Activated CD4-positive, alpha-beta T cell treated with anti-CD3 and anti-CD28 coated beads, Interleukin-2, Interleukin-4, amounts not matched to agents 100 ng/mL and 50 ng/mL, durations not matched to agents 16 hours and 8 hours (primary cell): ENCODE data around the gene ADORA2A.

Experiments
- DNase-seq: peaks from one replicate; pipeline ENCODE4 v3.0.0-alpha.2; 2020; ENCODE audit warnings: low spot score

The ADORA2A gene

DNA sequence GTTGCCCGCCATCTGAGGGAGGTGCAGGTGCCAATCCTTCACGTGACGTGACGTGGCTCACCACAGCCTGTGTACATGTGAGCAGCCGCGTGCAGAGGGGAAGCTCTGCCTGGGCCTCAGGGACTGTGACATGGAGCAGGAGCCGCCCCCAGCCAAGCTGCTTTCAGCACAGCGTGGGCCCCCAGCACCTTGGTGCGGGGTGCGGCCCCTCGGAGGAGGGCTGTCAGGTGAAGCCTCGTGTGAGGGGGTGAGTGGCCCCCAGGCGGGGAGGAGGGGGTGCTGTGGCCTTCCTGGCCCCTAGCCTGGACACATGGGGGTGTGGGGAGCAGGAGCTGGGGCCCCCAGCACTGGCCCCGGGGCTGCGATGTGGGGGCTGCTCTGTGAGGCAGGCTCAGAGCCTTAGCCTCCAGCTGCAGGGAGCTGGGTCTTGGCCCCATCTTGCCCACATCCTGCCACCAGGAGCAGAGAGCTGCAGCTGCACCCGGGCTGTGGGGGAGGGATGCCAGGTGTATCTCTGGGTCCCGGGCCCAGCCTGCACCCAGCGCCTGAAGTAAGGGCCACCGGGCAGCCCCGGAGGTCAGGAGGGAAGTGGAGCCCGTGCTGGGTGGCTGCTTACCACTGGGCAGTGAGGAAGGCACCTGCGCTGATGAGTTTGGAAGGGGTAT is at the start of gene ADORA2A:
TSS of gene ADORA2A (plus strand) at position 100 of the 665 bp plus-strand sequence. CDS start 5,806 bp downstream, outside the sequence.
- peak; percentile 81 for DNase-seq

DNA sequence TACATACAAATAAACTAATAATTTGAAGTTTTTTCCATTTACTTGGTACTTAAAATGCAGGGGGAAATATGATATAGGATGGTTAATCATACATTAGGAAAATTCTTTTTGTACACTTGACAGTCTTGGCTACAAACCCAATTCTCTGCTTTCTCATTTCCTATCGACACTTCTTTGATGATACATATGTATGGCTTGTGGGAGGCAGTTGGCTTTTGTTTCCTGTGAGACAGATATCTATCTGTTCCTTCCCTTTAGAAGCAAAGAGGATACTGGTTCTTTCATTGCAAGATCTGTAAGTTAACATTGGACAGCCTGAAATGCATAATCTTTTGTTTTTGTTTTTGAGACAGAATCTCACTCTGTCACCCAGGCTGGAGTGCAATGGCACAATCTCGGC is 47.9 kb upstream of the ADORA2A start:
- peak; percentile 27 for DNase-seq

DNA sequence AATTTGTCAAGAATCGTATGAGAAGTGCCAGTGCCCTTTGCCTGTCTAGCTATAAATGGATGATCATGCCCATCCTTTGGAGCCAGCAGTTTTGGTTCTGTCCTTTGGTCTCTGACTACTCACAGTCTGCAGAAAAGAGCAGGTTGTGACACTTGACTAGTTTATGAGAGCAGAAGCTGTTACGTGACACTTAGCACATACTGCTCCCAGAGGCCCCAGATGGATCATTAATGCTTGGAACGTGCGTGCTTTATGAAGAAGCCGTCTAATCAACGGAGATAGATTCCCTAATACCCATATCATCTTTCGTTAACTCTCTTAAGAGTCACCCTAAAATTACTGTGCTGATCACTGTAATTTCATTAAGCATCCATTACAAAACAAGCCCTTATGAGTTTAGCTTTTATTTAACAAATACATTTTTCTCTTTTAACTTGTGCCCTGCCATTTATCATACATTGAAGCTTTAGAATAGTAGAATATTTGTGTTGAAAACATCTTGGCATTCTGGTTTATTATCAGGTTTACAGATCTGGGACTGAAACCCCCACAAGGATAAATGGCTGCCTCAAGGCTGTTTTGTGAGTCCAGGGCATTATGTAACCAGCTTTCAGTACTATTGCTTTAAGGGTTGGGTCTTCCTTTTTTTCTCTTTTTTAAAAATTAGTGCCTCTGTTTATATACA is 47.0 kb upstream of the ADORA2A start:
- DNase-seq, result no peak

DNA sequence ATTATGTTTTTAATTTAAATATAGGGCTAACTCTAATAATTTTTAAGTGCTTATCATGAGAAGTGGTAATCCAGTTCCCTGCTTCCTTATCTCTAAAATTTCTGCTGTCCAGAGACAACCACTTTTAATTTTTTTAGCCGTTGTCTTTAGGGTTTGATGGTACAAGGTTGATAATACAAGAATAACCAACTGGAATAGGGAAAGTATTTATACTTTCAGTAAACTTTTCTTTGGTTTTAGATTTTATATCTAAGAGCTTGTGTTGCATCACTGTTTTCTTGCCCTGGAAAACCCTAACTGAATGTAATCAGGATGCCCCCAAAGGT is 46.5 kb upstream of the ADORA2A start:
- DNase-seq, result no peak

DNA sequence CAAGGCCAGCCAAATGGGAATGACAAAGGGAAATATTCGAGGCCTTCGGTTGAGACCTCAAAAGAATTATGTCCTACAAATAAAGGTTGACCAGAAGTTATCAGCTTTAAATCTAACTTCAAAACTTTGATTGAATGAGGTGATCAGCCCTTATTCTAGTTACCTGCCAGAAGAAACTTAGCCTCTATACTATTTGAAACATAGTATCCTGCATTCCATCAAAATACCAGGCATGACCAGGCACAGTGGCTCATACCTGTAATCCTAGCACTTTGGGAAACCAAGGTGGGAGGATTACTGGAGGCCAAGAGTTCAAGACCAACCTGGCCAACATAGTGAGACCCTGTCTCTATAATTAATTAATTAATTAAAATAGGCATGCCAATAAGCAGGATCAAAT is 44.3 kb upstream of the ADORA2A start:
- no peak for DNase-seq

DNA sequence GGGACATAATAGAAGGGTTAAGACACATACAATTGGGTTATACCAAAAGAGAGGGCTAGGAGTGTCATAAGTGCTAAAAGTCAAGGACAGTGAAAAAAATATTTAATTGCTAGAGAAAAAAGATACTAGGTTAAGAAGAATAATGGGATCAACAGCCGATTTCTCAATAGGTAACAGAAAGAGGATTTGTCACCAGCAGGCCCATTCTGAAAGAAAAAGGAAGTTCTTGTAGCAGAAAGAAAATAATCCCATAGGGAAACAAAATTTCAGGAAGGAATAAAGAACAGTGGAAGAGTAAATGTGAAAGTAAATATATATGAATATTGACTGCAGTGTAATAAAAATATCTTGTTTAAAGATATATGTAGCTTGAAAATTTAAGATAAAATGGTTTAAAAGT is 43.3 kb upstream of the ADORA2A start:
- DNase-seq, result no peak

DNA sequence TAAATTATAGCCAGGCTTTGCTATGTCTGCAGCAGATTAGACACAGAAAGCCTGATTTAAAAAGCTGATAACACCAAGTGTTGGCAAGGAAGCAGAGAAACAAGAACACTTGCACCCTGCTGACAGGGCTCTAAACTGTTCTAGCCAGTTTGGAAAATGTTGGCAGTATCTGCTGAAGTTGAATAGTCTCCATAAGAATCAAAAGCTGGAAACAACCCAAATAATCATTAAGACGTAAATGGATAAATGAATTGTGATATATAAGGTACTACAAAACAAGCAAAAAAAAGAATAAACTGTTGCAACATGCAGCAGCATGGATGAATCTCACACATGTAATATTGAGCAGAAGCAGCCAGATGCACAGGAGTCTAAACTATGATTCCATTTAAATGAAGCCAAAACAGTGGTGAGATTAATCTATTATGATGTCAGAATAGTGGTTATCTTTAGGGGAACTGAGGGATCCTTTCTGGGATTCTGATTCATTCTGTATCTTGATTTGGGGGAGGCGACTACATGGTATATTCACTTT is 40.4 kb upstream of the ADORA2A start:
- DNase-seq, result no peak

DNA sequence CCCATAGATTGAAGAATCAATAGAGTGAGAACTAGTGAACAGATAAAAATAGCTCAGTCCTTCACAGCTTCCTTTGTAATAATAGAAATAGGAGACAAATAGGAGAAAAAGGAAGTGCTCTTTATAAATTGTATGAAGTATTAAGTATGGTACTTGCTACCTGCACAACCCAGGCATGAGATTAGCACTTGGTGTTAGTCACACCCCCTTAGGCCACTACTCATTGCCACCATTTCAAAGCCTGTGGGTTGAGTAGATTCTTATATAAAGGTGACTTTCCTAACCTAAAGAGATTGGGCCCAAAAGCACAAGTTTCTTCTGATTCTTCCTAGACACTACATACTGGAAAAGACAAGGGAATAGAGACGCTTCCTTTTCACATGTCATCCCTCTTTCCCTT is 37.7 kb upstream of the ADORA2A start:
- DNase-seq, result no peak

DNA sequence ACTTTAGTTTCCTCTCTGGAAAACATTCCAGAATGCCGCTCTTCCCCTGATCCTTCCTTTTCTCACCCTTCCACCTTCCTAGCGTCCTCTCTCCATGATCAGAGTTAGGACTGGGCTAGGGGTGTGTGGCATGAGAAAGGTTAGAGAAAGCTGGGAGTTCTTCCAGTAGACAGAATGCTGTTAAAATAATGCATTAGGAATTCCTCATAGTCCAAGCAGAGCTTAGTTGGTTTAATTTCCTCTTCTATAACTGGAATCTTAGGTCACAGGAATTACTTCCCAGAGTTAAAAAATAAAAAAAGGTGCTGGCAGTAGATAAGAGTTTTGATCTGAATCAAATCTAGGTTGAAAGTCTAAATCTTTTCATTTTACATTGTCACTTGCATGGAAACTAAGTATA is 37.2 kb upstream of the ADORA2A start:
- DNase-seq, result no peak

DNA sequence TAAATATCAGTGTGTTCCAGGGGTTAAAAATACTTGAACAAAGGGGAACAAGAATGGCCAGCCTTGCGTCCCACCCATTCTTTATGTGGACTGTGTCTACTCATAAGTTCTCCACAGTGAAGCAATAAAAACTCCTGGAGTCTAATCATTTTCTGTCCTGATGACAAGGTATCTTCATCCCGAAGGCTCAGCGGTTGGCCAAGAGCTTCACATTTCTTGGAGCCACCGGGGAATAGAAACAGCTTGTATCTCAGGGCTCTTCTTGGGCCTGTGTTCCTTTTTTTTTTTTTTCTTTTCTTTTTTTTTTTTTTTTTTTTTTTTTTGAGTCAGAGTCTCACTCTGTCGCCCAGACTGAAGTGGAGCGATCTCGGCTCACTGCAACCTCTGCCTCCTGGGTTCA is 36.8 kb upstream of the ADORA2A start:
- DNase-seq, result no peak

DNA sequence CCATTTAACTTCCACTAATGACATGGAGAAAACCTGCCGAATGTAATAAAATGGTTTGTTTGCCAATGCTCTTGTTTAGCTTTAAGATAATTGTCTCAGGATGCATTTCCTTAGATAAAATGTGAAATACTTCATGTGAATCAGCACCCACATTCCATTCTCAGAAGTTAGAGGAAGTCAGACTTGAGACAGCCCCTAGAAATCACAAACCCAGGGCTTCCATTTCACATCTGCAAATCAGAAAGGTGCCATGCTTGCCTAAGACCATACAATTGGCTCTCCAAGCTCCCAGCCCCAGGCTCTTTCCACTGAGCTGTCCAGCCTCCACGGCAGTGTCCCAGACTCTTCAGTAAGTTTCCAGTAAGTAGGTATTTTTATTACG is 35.6 kb upstream of the ADORA2A start:
- no peak for DNase-seq

DNA sequence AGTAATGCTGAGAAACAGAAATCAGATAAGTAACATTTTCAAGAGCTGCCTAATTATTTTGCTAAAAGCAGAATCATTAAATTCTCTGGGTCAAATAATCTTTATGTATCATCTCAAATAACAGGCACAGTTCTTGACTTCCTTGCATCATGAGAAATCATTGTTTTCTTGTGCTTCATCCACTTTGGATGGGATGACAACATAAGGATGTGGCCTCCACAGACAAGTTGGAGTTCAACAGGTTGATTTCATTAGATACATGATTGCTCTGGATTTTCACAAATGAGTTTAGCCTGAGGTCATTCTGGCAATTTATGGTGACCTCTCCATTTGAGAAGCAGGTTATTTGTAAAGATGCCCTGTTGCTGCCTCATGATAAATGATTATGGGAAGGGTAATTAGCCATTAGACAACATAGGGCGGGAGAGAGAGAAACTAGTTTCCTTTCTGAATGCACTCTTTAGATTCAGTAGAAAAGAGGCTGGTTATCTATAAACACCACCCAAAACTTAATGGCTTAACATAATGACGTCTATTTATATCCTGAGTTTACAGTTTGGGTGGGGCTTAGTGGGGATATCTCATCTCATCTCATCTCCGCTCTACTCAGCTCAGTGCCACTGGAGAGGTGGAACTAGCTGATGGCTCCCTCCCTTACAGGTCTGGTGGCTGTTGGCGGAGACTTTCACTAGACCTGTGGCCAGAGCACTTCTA is 35.0 kb upstream of the ADORA2A start:
- no peak for DNase-seq

DNA sequence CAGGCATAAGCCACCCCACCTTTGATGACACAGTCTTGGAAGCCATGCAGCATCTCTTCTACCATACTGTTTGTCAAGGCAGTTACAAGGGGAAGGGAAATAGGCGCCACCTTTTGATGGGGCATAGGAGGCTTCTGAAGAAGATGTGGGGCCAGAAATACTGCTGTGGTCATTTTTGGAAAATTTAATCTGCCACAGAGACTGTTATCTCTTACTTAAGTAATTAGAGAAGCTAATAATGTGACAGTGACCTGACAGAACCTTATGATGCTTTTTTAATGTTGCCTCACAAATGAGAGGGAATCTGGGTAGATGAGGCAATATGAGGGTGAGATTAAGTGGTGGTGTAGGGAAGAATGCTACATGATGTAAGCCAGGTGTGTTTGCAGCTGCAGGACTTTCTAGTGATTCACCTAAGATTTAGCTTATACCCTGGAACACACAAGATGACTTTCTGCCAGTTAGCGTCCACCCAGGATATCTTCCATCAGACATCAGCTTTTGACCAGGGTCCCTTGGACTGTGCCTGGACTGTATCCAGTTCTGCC is 34.3 kb upstream of the ADORA2A start:
- no peak for DNase-seq

DNA sequence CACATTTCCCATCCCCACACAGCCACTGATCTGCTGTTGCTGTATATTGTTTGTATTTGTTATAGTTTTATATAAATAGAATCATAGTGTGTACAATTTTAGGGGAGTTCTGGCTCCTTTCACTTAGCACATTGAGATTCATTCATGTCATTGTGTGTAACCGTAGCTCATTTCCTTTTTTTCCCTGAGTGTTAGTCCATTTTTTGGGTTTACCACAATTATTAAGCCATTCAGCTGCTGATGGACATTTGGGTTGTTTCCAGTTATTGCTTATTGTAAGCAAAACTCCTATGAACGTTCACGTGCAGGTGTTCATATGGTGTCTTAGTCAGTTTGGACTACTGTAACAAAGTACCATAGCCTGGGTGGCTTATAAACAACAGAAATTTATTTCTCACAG is 33.6 kb upstream of the ADORA2A start:
- DNase-seq, result no peak

DNA sequence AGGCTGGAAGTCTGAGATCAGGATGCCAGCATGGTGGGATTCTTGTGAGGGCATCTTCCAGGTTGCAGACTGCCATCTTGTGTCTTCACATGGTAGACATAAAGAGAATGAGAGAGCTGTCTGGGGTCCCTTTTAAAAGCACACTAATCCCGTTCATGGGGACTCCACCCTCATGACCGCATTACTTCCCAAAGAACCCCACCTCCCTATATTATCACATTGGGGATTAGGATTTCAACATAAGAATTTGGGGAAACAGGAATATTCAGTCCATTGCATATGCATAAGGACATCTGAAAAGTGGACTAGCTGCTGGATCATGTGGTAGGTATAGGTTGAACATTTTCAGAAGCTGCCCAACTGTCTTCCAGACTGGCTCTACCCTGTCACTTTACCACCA is 33.1 kb upstream of the ADORA2A start:
- DNase-seq, result no peak

DNA sequence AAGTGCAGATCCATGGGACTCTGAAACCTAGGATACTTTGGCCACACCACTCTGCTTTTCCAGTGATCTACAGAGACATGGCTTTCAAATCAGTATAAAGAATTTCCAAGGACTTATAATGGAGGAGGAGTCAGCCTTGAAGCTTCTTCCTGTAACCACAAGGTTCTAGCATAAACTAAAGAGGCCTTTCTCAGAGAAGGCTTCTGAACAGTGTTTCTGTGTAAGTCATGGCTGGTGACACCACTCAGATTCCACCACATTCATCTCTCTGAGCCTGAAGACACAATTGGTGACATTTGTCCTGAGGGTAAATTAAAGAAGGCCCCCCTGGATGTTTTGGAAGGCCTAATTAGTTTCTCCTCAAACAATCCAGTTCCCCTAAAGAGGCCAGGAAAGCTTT is 29.0 kb upstream of the ADORA2A start:
- no peak for DNase-seq

DNA sequence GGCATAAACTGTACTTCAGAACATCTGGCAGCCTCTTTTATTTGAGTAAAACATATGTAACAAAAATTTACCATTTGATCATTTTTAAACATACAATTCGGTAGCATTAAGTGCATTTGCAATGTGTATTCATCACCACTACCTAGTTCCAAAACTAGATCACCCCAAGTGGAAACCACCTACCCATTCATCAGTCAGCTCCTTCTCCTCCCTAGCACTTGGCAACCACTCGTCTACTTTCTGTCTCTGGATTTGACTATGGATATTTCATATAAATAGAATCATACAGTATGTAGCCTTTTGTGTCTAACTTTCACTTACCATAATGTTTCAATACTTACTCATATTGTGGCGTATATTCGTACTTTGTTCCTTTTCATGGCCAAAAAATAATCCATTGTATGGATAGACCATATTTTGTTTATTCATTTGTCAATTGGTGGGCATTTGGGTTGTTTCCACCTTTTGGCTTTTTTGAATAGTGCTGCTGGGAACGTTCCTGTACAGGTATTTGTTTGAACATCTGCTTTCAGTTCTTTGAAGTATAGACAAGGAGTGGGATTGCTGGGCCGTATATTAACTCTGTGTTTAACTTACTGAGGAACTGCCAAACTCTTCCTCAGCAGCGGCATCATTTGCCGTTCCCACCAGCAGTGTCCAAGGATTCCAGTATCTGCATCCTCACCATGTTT is 27.2 kb upstream of the ADORA2A start:
- DNase-seq, result peak; percentile 39

DNA sequence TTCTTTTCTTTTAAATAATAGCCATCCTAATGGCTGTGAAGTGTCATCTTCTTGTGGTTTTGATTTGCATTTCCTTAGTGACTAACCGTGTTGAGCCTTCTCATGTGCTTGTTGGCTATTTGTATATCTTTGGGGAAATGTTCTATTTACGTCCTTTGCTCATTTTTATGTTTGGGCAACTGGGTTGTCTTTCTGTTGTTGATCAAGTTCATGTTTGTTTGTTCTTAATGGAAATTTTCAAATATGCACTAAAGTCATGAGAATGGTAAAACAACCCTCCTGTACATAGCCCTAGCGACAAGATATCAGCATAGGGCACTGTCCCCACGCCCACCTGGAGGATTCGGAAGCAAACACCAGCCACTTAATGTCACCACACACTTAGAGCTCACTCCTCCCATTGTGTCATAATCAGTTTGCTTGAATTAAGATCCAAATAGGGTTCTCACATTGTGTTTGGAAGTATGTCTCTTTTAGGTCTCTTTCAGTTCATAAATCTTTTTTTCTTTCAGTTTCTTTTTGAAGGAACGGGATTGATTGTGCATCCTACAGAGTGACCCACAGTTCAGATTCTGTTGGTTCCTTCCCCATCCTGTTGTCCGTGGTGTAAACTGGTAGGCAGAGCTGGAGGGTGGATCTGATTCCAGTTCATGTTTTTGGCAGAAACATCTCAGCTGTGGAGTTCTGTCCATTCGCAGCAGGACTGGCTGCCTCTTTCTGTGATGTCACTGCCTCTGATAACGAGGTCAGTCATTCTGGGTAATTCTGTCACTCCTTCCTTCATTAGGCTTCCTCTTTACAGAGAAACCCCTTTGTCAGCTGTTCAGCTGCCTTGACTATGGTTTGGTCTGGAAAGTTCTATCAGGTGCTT is 26.4 kb upstream of the ADORA2A start:
- DNase-seq, result no peak

DNA sequence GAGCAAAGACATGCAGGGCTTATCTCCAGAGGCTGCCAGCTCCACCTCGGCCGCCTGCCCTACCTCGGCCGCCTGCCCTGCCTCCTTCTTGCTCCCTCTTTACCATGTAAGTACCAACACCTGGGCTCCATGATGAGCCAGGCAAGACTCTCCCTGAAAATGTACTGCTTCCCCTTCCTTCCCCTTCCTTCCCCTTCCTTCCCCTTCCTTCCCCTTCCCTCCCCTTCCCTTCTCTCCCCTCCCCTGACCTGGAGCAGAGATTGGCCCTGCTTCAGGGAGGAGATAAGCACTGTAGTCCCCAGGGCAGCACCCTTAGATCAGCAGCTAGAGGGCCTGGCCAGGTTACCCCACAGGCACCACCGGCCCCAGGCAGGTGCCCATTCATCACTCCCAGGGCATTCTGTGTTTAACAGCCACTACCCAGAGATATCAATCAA is 25.4 kb upstream of the ADORA2A start:
- DNase-seq, result no peak

DNA sequence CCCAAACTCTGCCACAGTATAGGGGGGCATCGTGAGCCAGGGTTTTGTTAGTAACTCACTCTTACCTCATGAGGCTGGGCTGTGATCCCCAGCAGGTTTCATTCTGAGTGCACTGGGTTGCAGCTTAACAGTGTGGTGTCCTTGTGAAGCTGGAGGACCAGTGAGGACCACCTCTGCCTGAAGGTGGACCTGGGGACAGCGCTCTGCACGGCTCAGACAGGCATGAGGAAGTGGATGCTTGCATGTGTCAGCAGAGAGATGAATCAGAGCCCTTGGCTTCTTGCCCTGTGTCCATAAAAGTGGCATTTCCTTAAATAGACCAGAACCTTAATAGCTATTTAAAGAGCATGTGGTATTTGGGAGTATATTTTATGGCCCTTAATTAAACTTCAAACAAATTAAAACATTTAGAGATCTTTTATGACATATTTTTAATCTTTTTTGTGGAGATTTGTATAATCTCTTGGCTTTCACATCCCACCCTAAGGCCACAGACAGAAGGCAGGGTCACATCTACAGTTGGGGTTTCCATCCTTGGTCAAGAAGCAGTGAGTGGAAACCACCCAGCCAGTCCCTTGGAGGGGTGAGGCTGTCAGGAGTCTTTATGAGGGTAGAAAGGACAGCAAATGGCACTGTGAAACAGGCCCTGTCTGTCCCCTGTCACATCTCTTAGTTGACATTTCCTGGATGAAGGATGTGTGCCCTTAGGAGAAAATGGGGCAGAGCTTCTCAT is 24.8 kb upstream of the ADORA2A start:
- no peak for DNase-seq

DNA sequence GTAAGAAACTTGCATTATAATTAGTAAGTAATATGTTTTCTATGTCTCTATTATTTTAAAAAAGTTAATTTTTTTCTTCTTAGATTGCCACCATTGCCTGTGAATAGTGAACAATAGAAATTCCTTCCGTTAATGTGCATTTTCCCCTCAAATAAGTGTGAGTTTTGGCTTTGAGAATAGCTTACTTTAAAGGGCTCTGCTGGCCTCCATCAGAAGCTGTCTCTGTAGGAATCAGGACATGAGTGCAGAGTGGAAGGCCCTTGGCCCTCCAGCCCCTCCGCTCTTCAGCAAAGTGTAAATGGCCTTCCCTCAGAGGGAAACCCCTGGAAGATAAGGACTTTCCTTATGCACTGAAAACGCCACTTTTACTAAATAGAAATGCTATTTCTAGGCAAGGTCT is 24.1 kb upstream of the ADORA2A start:
- DNase-seq, result no peak
